Right renal pelvis (tissue), 4 donors: ENCODE data around the gene HLA-DPB1. TPM values are rescaled to one million over a fixed set of nuclear protein-coding genes. Genes with fewer than 3 reads are reported as not detected.
"Not testable (repeated sequence)": the region's sequence is repeated elsewhere in the genome, so short reads cannot be mapped to it uniquely, and the experiment has no call there.

Experiments
- DNase-seq, 4 donors: peaks; one replicate each; pipeline ENCODE4 v3.0.0-alpha.2; 2013; ENCODE audit warnings: low read depth in 4 of 4, low spot score in 3 of 4, missing footprints in 1 of 4
- polyA plus RNA-seq, 4 donors: library from polyadenylated mRNA; unstranded; fragments of 120-200 nt; gene quantifications; one replicate each; pipeline ENCODE4 v1.2.1, GENCODE V29; 2013; ENCODE audit not compliant: insufficient read length in 4 of 4

The HLA-DPB1 gene
- 10 to 100 TPM; 18.4 to 24.2 (median 21.3) TPM for polyA plus RNA-seq

- peak in 1 of 4 donors; percentile 18 for DNase-seq
These were observed at the start of gene HLA-DPB1 for GRCh38 chr6:33075568-33076405. HLA-DPB1 (plus strand) TSS chr6:33075990; CDS start chr6:33076042, 52 bp downstream.

GRCh38 chr6:33028220-33028849, 47.5 kb upstream of the HLA-DPB1 start:
- no peak for DNase-seq

GRCh38 chr6:33029328-33030184, 46.2 kb upstream of the HLA-DPB1 start:
- DNase-seq: no peak

- DNase-seq: no peak
These were observed 45.5 kb upstream of the HLA-DPB1 start for GRCh38 chr6:33030245-33030644.

GRCh38 chr6:33034554-33034953, 41.2 kb upstream of the HLA-DPB1 start:
- DNase-seq: no peak

GRCh38 chr6:33036535-33036934, 39.3 kb upstream of the HLA-DPB1 start:
- no peak for DNase-seq

GRCh38 chr6:33040157-33040556, 35.6 kb upstream of the HLA-DPB1 start:
- no peak for DNase-seq

GRCh38 chr6:33049323-33050013, 26.3 kb upstream of the HLA-DPB1 start:
- no peak for DNase-seq

- DNase-seq: no peak
These were observed 25.6 kb upstream of the HLA-DPB1 start for GRCh38 chr6:33050014-33050810.

GRCh38 chr6:33052627-33053026, 23.2 kb upstream of the HLA-DPB1 start:
- no peak for DNase-seq

- DNase-seq: no peak
These were observed 22.6 kb upstream of the HLA-DPB1 start for GRCh38 chr6:33053230-33053629.

GRCh38 chr6:33057222-33058150, 18.3 kb upstream of the HLA-DPB1 start:
- no peak for DNase-seq

- DNase-seq: no peak
These were observed 13.8 kb upstream of the HLA-DPB1 start for GRCh38 chr6:33061987-33062386.

GRCh38 chr6:33063435-33063834, 12.4 kb upstream of the HLA-DPB1 start:
- DNase-seq: not testable (repeated sequence)

GRCh38 chr6:33064723-33065122, 11.1 kb upstream of the HLA-DPB1 start:
- DNase-seq: no peak

GRCh38 chr6:33065312-33065711, 10.5 kb upstream of the HLA-DPB1 start:
- DNase-seq: no peak

GRCh38 chr6:33066917-33067521, 8.8 kb upstream of the HLA-DPB1 start:
- DNase-seq: no peak
